ENCODE measurements around the gene TTLL6. TPM values are rescaled to one million over a fixed set of nuclear protein-coding genes. Genes with fewer than 3 reads are reported as not detected.
"Not testable (repeated sequence)": the region's sequence is repeated elsewhere in the genome, so short reads cannot be mapped to it uniquely, and the experiment has no call there.

The TTLL6 gene
- 0.39 and 0.60 TPM in 2 replicates for total RNA-seq (2014; rRNA removed; shearing (Covaris generic))

- peak; percentile 87 for DNase-seq (ENCODE audit: low read depth)
Measured at GRCh38 chr17:48816774-48817590, at the start of gene TTLL6. Gene TTLL6 (minus strand): TSS chr17:48817229. CDS start chr17:48817072, 157 bp downstream.

- no peak for DNase-seq (ENCODE audit: low read depth)
Measured at GRCh38 chr17:48860456-48860855, 43.4 kb upstream of the TTLL6 start.

GRCh38 chr17:48860034-48860433 is 43.0 kb upstream of the TTLL6 start:
- DNase-seq (ENCODE audit: low read depth) = no peak

- no peak for DNase-seq (ENCODE audit: low read depth)
Measured at GRCh38 chr17:48856122-48856821, 39.2 kb upstream of the TTLL6 start.

- DNase-seq (ENCODE audit: low read depth) = no peak
Measured at GRCh38 chr17:48854774-48855476, 37.9 kb upstream of the TTLL6 start.

GRCh38 chr17:48850792-48851323 is 33.8 kb upstream of the TTLL6 start:
- no peak for DNase-seq (ENCODE audit: low read depth)

- DNase-seq (ENCODE audit: low read depth) = no peak
Measured at GRCh38 chr17:48843187-48843900, 26.3 kb upstream of the TTLL6 start.

- DNase-seq (ENCODE audit: low read depth) = no peak
Measured at GRCh38 chr17:48842746-48843145, 25.7 kb upstream of the TTLL6 start.

- DNase-seq (ENCODE audit: low read depth) = peak; percentile 57
Measured at GRCh38 chr17:48841395-48841831, 24.4 kb upstream of the TTLL6 start.

- DNase-seq (ENCODE audit: low read depth) = no peak
Measured at GRCh38 chr17:48840441-48840840, 23.4 kb upstream of the TTLL6 start.

GRCh38 chr17:48837458-48837857 is 20.4 kb upstream of the TTLL6 start:
- DNase-seq (ENCODE audit: low read depth) = not testable (repeated sequence)

- no peak for DNase-seq (ENCODE audit: low read depth)
Measured at GRCh38 chr17:48835971-48836370, 18.9 kb upstream of the TTLL6 start.

- DNase-seq (ENCODE audit: low read depth) = no peak
Measured at GRCh38 chr17:48834973-48835372, 17.9 kb upstream of the TTLL6 start.

GRCh38 chr17:48831549-48831883 is 14.5 kb upstream of the TTLL6 start:
- DNase-seq (ENCODE audit: low read depth) = no peak

- peak; percentile 89 for DNase-seq (ENCODE audit: low read depth)
Measured at GRCh38 chr17:48830840-48831548, 14.0 kb upstream of the TTLL6 start, which contains the start of gene CALCOCO2. Gene CALCOCO2 (plus strand): TSS chr17:48831035. CDS start chr17:48841708, 10,673 bp downstream.

GRCh38 chr17:48825446-48826381 is 8.7 kb upstream of the TTLL6 start:
- no peak for DNase-seq (ENCODE audit: low read depth)

GRCh38 chr17:48820936-48821335 is 3.9 kb upstream of the TTLL6 start:
- not testable (repeated sequence) for DNase-seq (ENCODE audit: low read depth)

GRCh38 chr17:48819466-48819865 is 2.4 kb upstream of the TTLL6 start:
- peak; percentile 47 for DNase-seq (ENCODE audit: low read depth)

- DNase-seq (ENCODE audit: low read depth) = no peak
Measured at GRCh38 chr17:48818361-48818841, 1.4 kb upstream of the TTLL6 start.

GRCh38 chr17:48816438-48816773 is 623 bp downstream of the TTLL6 start:
- no peak for DNase-seq (ENCODE audit: low read depth)
